GM19025 (cell line): ENCODE data around the gene DIP2A.

ENCODE experiments used
- ATAC-seq: cut with Tn5 transposase; IDR thresholded peaks from one replicate; pipeline ENCODE4 v1.9.1; 2021; ENCODE audit warnings: mild to moderate bottlenecking, low read depth, moderate library complexity; ENCODE audit not compliant: unreplicated experiment

DIP2A gene

DNA sequence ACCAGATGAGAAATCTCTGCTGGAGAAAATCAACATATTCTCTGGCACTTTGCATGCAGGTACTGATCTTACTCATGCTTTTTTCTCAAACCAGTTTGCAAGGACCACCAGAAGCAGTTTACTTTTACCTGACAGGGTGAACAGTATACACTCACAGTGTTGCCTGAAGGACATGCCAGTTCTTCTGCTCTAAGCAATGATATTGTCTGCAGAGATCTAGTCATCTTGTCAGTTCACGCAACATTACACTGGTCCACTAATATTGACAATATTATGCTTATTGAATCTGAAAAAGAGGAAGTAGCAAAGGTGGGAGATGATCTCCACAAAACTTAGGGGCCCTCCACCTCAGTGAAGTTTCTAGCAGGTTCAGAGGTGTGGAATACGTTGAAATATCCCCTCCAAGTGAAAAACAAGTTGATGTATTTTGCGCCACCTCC lies 150.0 kb downstream of the DIP2A start:
- no peak for ATAC-seq

DNA sequence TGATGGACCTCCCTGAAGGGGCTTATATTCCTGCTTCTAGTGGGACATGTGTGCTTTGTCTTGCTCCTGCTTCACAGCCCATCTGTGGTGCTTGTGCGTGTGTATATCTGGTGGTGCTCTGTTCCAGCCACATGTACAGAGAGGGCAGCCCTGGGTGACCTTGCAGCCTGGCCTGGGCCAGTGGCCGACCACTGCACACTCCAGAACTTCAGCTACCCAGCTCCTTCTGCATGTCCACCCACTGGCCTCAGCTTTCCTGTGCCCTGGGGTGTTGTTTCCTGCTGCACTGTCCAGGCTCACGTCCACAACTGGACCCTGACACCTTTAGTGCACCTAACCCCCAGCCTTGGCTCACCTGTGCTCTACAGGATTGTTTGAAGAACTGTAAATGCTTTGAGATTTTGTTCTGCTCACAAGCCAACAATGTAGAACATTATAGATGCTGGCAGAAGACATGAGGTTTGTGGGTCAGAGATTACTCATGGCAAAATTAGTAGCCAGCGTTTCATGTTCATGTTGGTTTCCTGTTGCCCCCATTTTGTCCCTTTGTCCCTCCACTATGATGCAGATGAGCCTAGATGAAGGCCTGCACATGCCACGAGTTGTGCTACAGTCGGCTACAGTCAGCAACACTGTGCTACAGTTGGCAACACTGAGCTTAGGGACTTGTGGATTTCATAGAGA lies 151.5 kb downstream of the DIP2A start:
- ATAC-seq, result no peak

DNA sequence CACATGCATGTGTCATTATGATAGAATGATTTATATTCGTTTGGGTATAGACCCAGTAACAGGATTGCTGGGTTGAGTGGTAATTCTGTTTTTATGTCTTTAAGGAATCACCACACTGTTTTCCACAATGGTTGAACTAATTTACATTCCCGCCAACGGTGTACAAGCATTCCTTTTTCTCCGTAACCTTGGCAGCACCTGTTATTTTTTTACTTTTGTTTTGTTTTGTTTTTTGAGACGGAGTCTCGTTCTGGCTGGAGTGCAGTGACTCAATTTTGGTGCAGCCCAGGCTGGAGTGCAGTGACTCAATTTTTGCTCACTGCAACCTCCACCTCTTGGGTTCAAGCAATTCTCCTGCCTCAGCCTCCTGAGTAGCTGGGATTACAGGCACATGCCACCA lies 154.7 kb downstream of the DIP2A start:
- no peak for ATAC-seq

DNA sequence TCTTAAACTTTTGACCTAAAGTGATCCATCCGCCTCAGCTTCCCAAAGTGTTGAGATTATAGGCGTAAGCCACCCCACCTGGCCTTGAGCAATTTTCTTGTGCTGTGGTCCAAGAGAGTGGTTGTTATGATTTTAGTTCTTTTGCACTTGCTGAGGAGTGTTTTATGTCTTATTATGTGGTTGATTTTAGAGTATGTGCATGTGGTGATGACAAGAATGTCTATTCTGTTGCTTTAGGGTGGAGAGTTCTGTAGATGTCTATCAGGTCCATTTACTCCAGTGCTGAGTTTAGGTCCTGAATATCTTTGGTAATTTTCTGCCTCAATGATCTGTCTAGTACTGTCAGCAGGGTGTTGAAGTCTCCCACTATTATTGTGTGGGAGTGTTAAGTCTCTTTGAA lies 157.4 kb downstream of the DIP2A start:
- no peak for ATAC-seq

DNA sequence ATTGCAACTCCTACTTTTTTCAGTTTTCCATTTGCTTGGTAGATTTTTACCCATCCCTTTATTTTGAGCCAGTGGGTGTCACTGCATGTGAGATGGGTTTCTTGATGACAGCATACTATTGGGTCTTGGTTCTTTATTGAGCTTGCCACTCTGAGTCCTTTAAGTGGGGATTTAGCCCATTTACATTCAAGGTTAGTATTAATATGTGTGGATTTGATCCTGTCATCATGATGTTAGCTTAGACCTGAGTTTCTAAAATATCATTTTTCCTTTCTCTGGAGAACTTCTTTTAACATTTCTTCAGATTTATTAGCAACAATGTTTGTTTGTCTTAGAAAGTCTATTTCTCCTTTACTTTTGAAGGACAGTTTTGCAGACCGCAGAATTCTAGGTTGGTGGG lies 158.0 kb downstream of the DIP2A start:
- ATAC-seq, result no peak

DNA sequence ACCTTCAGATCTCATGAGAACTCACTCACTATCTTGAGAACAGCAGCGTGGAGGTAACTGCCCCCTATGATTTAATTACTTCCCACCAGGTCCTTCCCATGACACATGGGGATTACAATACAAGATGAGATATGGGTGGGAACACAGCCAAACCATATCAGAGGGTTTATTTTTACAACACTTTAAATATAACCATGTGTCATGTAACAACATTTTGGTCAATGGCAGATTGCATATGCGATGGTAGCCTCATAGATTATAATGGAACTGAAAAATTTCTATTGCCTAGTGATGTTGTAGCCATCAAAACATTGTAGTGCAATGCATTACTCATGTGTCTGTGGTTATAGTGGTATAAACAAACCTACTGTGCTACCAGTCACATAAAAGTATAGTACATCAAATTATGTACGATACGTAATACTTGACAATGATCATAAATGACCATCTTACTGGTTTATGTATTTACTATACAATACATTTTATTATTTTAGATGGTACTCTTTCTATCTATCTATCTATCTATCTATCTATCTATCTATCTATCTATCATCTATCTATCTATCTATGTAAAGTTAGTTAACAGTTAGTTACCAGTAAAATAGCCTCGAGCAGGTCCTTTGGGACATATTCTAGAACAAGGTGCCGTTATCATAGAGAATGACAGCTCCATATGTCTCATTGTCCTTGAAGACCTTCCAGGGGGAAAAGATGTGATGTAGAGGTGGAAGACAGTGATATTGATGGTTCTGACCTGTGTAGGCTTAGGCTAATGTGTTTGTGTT lies 158.8 kb downstream of the DIP2A start:
- ATAC-seq, result no peak

DNA sequence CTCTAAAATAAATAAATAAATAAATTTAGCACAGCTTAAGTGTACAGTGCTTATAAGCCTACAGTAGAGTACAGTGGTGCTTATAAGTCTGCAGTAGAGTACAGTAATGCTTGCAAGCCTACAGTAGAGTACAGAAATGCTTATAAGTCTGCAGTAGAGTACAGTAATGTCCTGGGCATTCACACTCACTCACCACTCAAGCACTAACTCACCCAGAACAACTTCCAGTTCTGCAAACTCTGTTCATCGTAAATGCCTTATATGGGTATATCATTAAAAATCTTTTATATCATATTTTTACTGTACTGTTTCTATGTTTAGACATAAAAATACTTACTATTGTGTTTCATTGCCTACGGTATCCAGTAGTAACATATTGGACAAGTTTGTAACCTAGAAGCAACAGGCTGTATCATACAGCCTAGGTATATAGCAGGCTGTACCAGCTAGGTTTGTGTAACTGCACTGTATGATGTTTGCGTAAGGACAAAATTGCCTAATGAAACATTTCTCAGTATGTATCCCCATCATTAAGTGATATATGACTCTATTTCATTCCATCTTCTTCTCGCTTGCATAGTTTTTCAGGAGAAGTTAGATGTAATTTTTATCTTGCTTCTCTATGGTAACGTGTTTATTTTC lies 160.2 kb downstream of the DIP2A start:
- no peak for ATAC-seq
